OCI-LY3 (cell line): ENCODE data around the gene HOXA9.

Source experiments
- H2AFZ ChIP-seq: fragments of 200-600, 300-600 bp; shearing (Covaris generic); 2 replicates; pipeline ENCODE4 v1.6.0; 2014; ENCODE audit warnings: antibody characterized with exemption, low read depth, low read length
- H3K27ac ChIP-seq: fragments of 200-600, 300-600 bp; sonication (generic); 2 replicates; pipeline ENCODE4 v1.5.1; 2014; ENCODE audit warnings: mild to moderate bottlenecking, low read length, moderate library complexity, mixed read lengths
- H3K27me3 ChIP-seq: fragments of 200-600, 300-600 bp; sonication (generic); 2 replicates; pipeline ENCODE4 v1.6.1; 2014; ENCODE audit warnings: low read depth, low read length, mixed read lengths
- H3K36me3 ChIP-seq: fragments of 200-600, 300-600 bp; sonication (generic); replicated peaks from 2 replicates; pipeline ENCODE3; 2014; ENCODE audit warnings: low read depth, low read length, mixed read lengths
- H3K4me1 ChIP-seq: fragments of 300-600, 200-600 bp; sonication (generic); 2 replicates; pipeline ENCODE4 v1.6.1; 2014; ENCODE audit warnings: low read length, mixed read lengths
- H3K4me2 ChIP-seq: fragments of 200-600, 300-600 bp; sonication (generic); 2 replicates; pipeline ENCODE4 v1.6.1; 2014; ENCODE audit warnings: low read length, mixed read lengths
- H3K4me3 ChIP-seq: fragments of 300-600, 200-600 bp; sonication (generic); 2 replicates; pipeline ENCODE4 v1.5.1; 2014; ENCODE audit warnings: antibody characterized with exemption, mild to moderate bottlenecking, low read length, moderate library complexity
- H3K79me2 ChIP-seq: fragments of 300-600, 200-600 bp; shearing (Covaris generic); 2 replicates; pipeline ENCODE4 v1.6.1; 2014; ENCODE audit warnings: mild to moderate bottlenecking, low read length, mixed read lengths
- H3K9ac ChIP-seq: fragments of 300-600, 200-600 bp; shearing (Covaris generic); 2 replicates; pipeline ENCODE4 v1.6.0; 2014; ENCODE audit warnings: mild to moderate bottlenecking, low read length, moderate library complexity
- H3K9me3 ChIP-seq: fragments of 200-600, 300-600 bp; shearing (Covaris generic); 2 replicates; pipeline ENCODE4 v1.6.1; 2014; ENCODE audit warnings: low read length, mixed read lengths; ENCODE audit not compliant: insufficient read depth
- H4K20me1 ChIP-seq: fragments of 200-600, 300-600 bp; sonication (generic); 2 replicates; pipeline ENCODE4 v1.6.1; 2016; ENCODE audit warnings: low read length, mixed read lengths; ENCODE audit not compliant: insufficient read depth
- CTCF ChIP-seq: fragments of 200-600, 300-600 bp; sonication (generic); IDR thresholded peaks from 2 replicates; pipeline ENCODE4 v1.5.1; 2014; ENCODE audit warnings: antibody characterized with exemption, low read length, low read depth
- EZH2phosphoT487 ChIP-seq: fragments of 200-600 bp; shearing (Covaris generic); IDR thresholded peaks from 2 replicates; pipeline ENCODE4 v1.6.1; 2018; ENCODE audit warnings: antibody characterized with exemption, mixed run types, low read depth

HOXA9 gene

DNA sequence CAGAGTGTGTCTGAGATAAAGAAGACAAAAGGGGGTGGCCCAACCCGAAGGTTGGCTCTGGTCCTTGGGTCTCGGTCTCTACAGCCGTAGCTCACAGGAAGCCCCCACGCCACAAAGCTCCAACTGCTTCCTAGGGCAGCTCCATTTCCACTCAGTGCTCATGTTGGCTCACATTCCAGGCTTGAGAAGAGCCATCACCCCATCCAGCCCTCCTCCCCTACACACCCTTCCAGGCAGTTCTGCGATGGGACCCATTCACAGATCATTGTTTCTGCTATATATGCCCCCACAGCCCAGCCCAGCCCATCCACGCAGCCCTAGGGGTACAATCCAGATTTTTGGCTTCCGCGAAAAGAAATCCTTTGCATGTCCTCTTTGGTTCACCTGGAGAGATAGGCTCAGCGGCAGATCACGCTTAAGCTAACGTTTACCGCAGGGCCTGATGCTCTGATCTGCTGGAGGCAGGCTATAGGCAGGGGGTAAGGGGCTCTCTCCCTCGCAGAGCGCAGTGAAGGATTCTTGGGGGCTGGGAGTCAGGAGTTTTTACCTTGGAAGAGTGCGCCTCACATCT, 25.9 kb upstream of the HOXA9 start:
- no peaks in the 10 kb centered on the region for H3K27me3 ChIP-seq
- no peak overlapping the region for H2AFZ ChIP-seq
- H3K9me3 ChIP-seq, result no peaks in the 10 kb centered on the region
- no peak overlapping the region for H3K4me3 ChIP-seq
- no peak overlapping the region for H3K27ac ChIP-seq
- H3K4me1 ChIP-seq, result no peaks in the 10 kb centered on the region
- H4K20me1 ChIP-seq, result no peaks in the 10 kb centered on the region
- H3K4me2 ChIP-seq, result no peak overlapping the region
- no peak for TF ChIP-seq CTCF
- TF ChIP-seq EZH2phosphoT487, result no peak
- H3K36me3 ChIP-seq, result no peaks in the 10 kb centered on the region
- no peak overlapping the region for H3K9ac ChIP-seq
- H3K79me2 ChIP-seq, result no peaks in the 10 kb centered on the region

DNA sequence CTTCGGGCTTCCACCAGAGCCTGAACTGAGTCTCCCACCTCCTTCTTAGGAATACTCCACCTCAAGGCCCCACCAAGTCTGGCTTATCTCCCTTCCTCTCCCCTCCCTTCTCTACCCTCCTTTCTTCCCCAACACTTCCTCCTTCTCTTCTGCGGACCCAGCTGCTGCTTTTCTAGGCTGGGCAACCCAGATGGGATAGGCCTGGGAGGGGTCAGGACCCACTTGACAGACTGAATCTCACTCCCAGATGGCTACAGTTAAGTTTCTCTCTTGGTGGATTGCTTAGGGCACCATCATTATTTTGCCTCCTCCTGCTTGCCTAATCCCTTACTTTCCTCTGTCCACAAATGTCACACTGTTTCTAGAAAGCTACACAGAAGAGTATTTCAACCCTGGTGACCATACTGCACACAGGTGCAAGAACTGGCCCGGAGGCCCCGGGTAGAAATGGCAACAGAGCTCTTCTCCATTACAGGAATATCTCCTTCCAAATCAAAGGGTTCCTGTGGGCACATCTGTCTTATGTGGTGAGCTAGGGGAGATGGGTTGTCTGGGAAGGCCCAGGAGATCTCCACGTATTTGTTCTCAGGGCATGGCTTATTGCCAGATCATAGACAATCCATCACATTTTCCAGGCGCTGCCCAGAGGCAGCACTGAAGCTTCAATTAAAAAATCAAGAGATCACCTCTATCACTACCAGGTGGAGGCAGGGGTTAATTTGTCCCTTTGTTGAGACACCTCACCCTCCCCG, 24.8 kb upstream of the HOXA9 start:
- H3K27me3 ChIP-seq, result no peaks in the 10 kb centered on the region
- no peaks in the 10 kb centered on the region for H4K20me1 ChIP-seq
- H3K4me3 ChIP-seq, result no peak overlapping the region
- H3K9ac ChIP-seq, result no peak overlapping the region
- TF ChIP-seq CTCF (no peak), EZH2phosphoT487 (no peak)
- no peak overlapping the region for H2AFZ ChIP-seq
- H3K27ac ChIP-seq, result no peak overlapping the region
- no peaks in the 10 kb centered on the region for H3K36me3 ChIP-seq
- no peak overlapping the region for H3K4me2 ChIP-seq
- no peaks in the 10 kb centered on the region for H3K79me2 ChIP-seq
- no peaks in the 10 kb centered on the region for H3K9me3 ChIP-seq
- H3K4me1 ChIP-seq, result no peaks in the 10 kb centered on the region

GRCh38 chr7:27189295-27189996, 24.1 kb upstream of the HOXA9 start:
- H3K4me3 ChIP-seq, result no peak overlapping the region
- H3K9me3 ChIP-seq, result no peaks in the 10 kb centered on the region
- no peaks in the 10 kb centered on the region for H3K79me2 ChIP-seq
- no peak overlapping the region for H3K9ac ChIP-seq
- H3K27me3 ChIP-seq, result no peaks in the 10 kb centered on the region
- H3K4me1 ChIP-seq, result no peaks in the 10 kb centered on the region
- no peaks in the 10 kb centered on the region for H3K36me3 ChIP-seq
- H4K20me1 ChIP-seq, result no peaks in the 10 kb centered on the region
- no peak for TF ChIP-seq CTCF
- no peak for TF ChIP-seq EZH2phosphoT487
- no peak overlapping the region for H3K27ac ChIP-seq
- H2AFZ ChIP-seq, result no peak overlapping the region
- H3K4me2 ChIP-seq, result no peak overlapping the region
